ENCODE data around the gene YPEL3. TPM values are rescaled to one million over a fixed set of nuclear protein-coding genes. Genes with fewer than 3 reads are reported as not detected.

Gene YPEL3
- total and polyA plus RNA-seq, 2 experiments from 2014 or later: 107 to 115 TPM

DNA sequence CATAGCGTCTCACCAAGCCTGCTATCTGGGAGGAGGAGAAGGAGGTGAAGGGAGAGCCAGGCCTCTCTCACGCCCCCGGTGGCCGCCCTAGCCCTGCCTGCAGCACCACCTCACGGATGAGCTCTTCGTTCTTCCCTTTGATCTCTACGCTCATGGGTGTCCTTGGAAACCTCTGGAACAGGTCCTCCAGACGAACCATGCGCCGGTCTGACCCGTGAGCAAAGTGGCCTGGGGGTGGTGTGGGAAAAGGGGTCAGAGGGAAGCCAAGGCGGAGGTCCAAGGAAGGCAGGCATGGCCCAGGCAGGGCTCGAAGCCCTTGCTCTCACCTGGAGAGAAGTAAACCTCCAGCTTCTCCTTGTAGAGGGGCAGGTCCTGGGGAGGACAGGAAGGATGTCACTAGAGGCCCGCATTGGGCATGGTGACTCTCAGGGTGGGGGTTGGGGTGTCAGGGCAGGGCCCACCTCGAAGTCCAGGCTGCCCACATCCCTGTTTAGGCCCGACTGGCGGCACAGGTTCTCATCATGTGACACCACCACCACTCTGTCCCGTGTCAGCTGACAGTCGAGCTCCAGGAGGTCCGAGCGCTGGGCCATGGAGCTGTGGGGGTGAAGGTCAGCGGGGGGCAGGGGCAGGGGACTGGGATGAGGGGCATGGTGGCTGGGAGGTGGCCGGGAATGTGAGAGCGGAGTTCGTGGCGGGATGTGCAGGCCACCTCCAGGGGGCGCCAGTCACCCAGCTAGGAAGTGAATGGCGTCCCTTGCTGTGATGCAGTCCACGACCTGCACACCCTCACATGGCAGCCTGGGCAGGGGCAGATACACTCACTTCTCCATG is 16.4 kb upstream of the YPEL3 start:
- H3K9me3 ChIP-seq (ENCODE audit: low read depth): no peaks in the 10 kb centered on the region
- H3K27me3 ChIP-seq: no peaks in the 10 kb centered on the region
- H3K36me3 ChIP-seq: peaks cover 12% of the 10 kb centered on the region
- H3K27ac ChIP-seq: no peak overlapping the region
- TF ChIP-seq CTCF (IDR thresholded peaks at IDR 0.05; ENCODE audit: low read depth, low read length): peak; percentile 67
- H3K4me1 ChIP-seq (ENCODE audit: low read depth): no peaks in the 10 kb centered on the region
- DNase-seq (ENCODE audit: low read depth in 1 of 2, low spot score in 1 of 2): peak; percentile 20 to 75
- no peak overlapping the region for H3K4me3 ChIP-seq

- H3K4me3 ChIP-seq: no peak overlapping the region
- H3K4me1 ChIP-seq (ENCODE audit: low read depth): no peaks in the 10 kb centered on the region
- H3K27ac ChIP-seq: no peak overlapping the region
- H3K9me3 ChIP-seq (ENCODE audit: low read depth): no peaks in the 10 kb centered on the region
- no peaks in the 10 kb centered on the region for H3K36me3 ChIP-seq
- H3K27me3 ChIP-seq: no peaks in the 10 kb centered on the region
- TF ChIP-seq CTCF (IDR thresholded peaks at IDR 0.05; ENCODE audit: low read depth, low read length): no peak
- peak in 1 of 2 donors; percentile 30 for DNase-seq (ENCODE audit: low read depth in 1 of 2, low spot score in 1 of 2)
Measured at GRCh38 chr16:30110661-30111060, 14.6 kb upstream of the YPEL3 start.

GRCh38 chr16:30108059-30108850 is 12.2 kb upstream of the YPEL3 start:
- Histone ChIP-seq H3K9me3 (ENCODE audit: low read depth) (no peaks in the 10 kb centered on the region), H3K27me3 (no peaks in the 10 kb centered on the region), H3K4me3 (no peak overlapping the region), H3K27ac (no peak overlapping the region), H3K36me3 (peaks cover 2% of the 10 kb centered on the region), H3K4me1 (ENCODE audit: low read depth) (no peaks in the 10 kb centered on the region)
- no peak for DNase-seq (ENCODE audit: low read depth in 1 of 2, low spot score in 1 of 2)
- TF ChIP-seq CTCF (IDR thresholded peaks at IDR 0.05; ENCODE audit: low read depth, low read length): no peak

GRCh38 chr16:30104492-30104891 is 8.5 kb upstream of the YPEL3 start:
- H3K27me3 ChIP-seq: no peaks in the 10 kb centered on the region
- no peaks in the 10 kb centered on the region for H3K4me1 ChIP-seq (ENCODE audit: low read depth)
- H3K4me3 ChIP-seq: no peak overlapping the region
- H3K36me3 ChIP-seq: peaks cover 2% of the 10 kb centered on the region
- no peaks in the 10 kb centered on the region for H3K9me3 ChIP-seq (ENCODE audit: low read depth)
- no peak for TF ChIP-seq CTCF (IDR thresholded peaks at IDR 0.05; ENCODE audit: low read depth, low read length)
- DNase-seq (ENCODE audit: low read depth in 1 of 2, low spot score in 1 of 2): no peak
- H3K27ac ChIP-seq: no peak overlapping the region

GRCh38 chr16:30104090-30104489 is 8.1 kb upstream of the YPEL3 start:
- Histone ChIP-seq H3K4me3 (no peak overlapping the region), H3K27ac (no peak overlapping the region), H3K4me1 (ENCODE audit: low read depth) (no peaks in the 10 kb centered on the region), H3K9me3 (ENCODE audit: low read depth) (no peaks in the 10 kb centered on the region), H3K27me3 (no peaks in the 10 kb centered on the region), H3K36me3 (peaks cover 2% of the 10 kb centered on the region)
- no peak for DNase-seq (ENCODE audit: low read depth in 1 of 2, low spot score in 1 of 2)
- no peak for TF ChIP-seq CTCF (IDR thresholded peaks at IDR 0.05; ENCODE audit: low read depth, low read length)

Measured in cardiac muscle cell (in vitro differentiated cells and primary cell).